IgD-negative memory B cell (primary cell): ENCODE measurements around the gene SETMAR. TPM values are rescaled to one million over a fixed set of nuclear protein-coding genes. Genes with fewer than 3 reads are reported as not detected.

Experiments used
- H3K27ac Mint-ChIP-seq, 3 donors: one replicate each; pipeline ENCODE4 v1.8.0; 2020 to 2022; ENCODE audit warnings: mild to moderate bottlenecking in 3 of 3, mixed read lengths in 3 of 3, moderate library complexity in 1 of 3
- H3K27me3 Mint-ChIP-seq: one replicate; pipeline ENCODE4 v1.8.0; 2021; ENCODE audit warnings: mixed read lengths
- H3K36me3 Mint-ChIP-seq: one replicate; pipeline ENCODE4 v1.8.0; 2020; ENCODE audit warnings: mild to moderate bottlenecking, mixed read lengths
- H3K4me1 Mint-ChIP-seq, 3 donors: one replicate each; pipeline ENCODE4 v1.8.0; 2020 to 2022; ENCODE audit warnings: mixed read lengths in 3 of 3, mild to moderate bottlenecking in 1 of 3
- H3K4me3 Mint-ChIP-seq, 4 donors: one replicate each; pipeline ENCODE4 v1.8.0; 2020 to 2022; ENCODE audit warnings: mild to moderate bottlenecking in 4 of 4, mixed read lengths in 4 of 4, moderate library complexity in 3 of 4
- H3K9me3 Mint-ChIP-seq, 3 donors: one replicate each; pipeline ENCODE4 v1.8.0; 2020 to 2021; ENCODE audit warnings: mixed read lengths in 3 of 3, mild to moderate bottlenecking in 1 of 3
- polyA plus RNA-seq: library from polyadenylated mRNA; unstranded; fragments of 300-500 nt; fragmentation: Illumina TruSeq; gene quantifications from one replicate; pipeline ENCODE4 v1.2.3, GENCODE V29; 2021

The SETMAR gene
- polyA plus RNA-seq, 1 donor from 2014 or later = 8.8 TPM

- no peaks in the 10 kb centered on the region for H3K9me3 Mint-ChIP-seq
- H3K36me3 Mint-ChIP-seq = peaks cover 4% of the 10 kb centered on the region
- H3K4me1 Mint-ChIP-seq = peaks cover 2 to 7% (median 4%) of the 10 kb centered on the region in 3 donors
- H3K4me3 Mint-ChIP-seq = no peak overlapping the region
- H3K27ac Mint-ChIP-seq = no peak overlapping the region
- no peaks in the 10 kb centered on the region for H3K27me3 Mint-ChIP-seq
These were observed 52.4 kb downstream of the SETMAR start for GRCh38 chr3:4355401-4356219.

DNA sequence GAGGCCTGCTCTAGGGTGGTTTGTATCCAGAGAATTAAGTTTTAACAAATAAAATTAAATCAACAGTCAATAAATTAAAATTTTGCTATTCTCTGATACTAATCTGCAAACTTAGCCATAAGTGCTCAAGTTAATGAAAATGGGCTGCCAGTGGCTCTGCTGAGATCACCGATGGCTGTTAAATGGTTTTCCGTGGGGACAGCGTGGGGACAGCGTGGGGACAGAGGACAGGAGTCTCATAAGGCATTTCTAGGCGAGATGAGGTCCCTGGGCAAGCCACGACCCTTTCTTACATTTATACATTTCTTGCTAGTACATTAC is 53.0 kb downstream of the SETMAR start:
- Mint-ChIP-seq H3K4me3 (no peak overlapping the region), H3K36me3 (peaks cover 2% of the 10 kb centered on the region), H3K27me3 (no peaks in the 10 kb centered on the region), H3K4me1 (peaks cover 0 to 2% (median 0%) of the 10 kb centered on the region in 3 donors), H3K9me3 (no peaks in the 10 kb centered on the region), H3K27ac (no peak overlapping the region)

DNA sequence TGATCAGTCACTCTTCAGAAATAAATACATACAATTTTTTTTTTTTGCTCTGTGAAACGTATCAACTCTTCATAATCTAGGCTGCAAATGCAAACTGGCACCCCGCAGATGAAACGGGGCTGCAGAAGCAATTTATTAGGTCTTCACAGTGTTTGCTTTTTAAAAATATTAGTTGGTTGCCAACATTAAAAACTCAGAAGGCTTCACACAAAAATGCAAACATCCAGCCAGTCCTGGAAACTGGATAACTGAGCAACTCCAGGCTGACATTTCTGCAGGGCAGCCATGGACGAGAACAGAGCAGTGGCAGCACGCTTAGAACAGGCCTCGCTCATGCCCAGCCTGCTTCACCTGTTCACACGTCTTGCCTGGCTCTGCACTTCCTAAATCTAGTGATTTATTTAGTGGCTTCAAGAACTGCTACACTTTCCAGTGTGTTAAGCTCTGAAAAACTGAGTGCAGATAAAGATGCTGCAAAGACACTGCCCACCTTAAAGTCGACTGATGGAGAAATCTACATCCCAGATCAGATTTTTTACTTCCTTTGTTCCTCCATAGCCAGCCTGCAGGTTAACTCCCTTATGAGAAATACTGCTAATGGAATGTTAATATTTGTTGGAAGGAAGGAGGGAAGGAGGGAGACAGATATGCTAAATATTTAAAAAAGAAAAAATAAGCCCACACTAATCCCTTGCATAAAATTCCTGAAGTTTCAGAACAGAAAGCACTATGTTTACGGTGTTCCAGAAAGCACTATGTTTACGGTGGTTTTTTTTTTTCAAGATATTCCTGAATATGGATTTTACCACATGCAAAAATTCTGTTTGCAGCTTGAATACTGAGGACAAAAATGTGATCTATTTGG is 53.6 kb downstream of the SETMAR start:
- H3K4me1 Mint-ChIP-seq = no peaks in the 10 kb centered on the region
- H3K36me3 Mint-ChIP-seq = peaks cover 6% of the 10 kb centered on the region
- H3K27me3 Mint-ChIP-seq = no peaks in the 10 kb centered on the region
- no peak overlapping the region for H3K27ac Mint-ChIP-seq
- no peak overlapping the region for H3K4me3 Mint-ChIP-seq
- no peaks in the 10 kb centered on the region for H3K9me3 Mint-ChIP-seq

- no peak overlapping the region for H3K4me3 Mint-ChIP-seq
- no peaks in the 10 kb centered on the region for H3K9me3 Mint-ChIP-seq
- no peaks in the 10 kb centered on the region for H3K4me1 Mint-ChIP-seq
- H3K27me3 Mint-ChIP-seq = no peaks in the 10 kb centered on the region
- no peak overlapping the region for H3K27ac Mint-ChIP-seq
- H3K36me3 Mint-ChIP-seq = peaks cover 9% of the 10 kb centered on the region
These were observed 55.1 kb downstream of the SETMAR start for GRCh38 chr3:4358273-4358672.

DNA sequence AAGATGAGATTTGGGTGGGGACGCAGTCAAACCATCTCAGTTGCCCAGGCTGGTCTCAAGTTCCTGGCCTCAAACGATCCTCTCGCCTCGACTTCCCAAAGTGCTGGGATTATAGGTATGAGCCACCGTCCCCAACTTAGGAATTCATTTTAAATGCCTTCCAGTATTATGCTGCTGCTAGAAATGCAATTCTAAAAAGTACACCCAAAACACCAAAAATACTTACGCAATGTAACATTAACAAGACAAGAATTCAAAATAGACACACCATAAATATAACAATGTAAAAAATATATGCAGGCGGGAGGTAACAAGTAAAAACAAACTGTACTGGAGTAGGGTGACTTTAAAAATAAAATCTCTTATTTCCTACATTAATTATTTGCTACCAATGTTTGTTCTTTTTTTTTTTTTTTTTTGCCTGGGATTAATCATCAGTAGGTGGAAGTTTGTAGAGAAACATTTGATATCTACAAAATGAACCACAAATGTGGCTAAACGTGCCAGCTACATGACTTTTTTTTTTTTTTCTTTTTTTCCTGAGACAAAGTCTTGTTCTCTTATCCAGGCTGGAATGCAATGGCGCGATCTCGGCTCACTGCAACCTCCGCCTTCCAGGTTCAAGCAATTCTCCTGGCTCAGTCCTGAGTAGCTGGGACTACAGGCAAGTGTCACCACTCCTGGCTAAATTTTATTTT is 56.8 kb downstream of the SETMAR start:
- H3K36me3 Mint-ChIP-seq = peaks cover 7% of the 10 kb centered on the region
- H3K27me3 Mint-ChIP-seq = no peaks in the 10 kb centered on the region
- H3K9me3 Mint-ChIP-seq = no peaks in the 10 kb centered on the region
- peak overlapping the region in 1 of 3 donors; percentile 76 for H3K27ac Mint-ChIP-seq
- H3K4me3 Mint-ChIP-seq = no peak overlapping the region
- no peaks in the 10 kb centered on the region for H3K4me1 Mint-ChIP-seq

DNA sequence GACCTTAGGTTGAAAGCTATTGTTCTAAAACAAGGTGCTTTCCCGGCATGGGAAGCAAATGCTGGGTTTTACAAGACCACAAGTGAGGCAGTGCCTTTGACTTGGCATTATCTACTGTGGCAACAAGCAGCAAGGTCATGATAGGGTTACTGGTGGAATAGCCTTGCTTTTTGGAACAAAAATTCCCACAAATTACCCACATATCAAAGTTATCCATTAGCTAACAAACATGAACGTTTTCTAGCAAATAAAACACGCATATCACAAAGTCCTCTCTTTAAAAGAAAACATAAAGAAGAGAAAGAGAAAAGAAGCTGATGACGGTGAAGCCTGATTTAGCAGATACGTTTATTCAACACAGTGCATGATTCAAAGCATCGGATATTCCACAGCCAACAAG is 57.6 kb downstream of the SETMAR start:
- Mint-ChIP-seq H3K36me3 (peaks cover 7% of the 10 kb centered on the region), H3K9me3 (no peaks in the 10 kb centered on the region), H3K27me3 (no peaks in the 10 kb centered on the region), H3K4me1 (no peaks in the 10 kb centered on the region), H3K27ac (no peak overlapping the region), H3K4me3 (no peak overlapping the region)

DNA sequence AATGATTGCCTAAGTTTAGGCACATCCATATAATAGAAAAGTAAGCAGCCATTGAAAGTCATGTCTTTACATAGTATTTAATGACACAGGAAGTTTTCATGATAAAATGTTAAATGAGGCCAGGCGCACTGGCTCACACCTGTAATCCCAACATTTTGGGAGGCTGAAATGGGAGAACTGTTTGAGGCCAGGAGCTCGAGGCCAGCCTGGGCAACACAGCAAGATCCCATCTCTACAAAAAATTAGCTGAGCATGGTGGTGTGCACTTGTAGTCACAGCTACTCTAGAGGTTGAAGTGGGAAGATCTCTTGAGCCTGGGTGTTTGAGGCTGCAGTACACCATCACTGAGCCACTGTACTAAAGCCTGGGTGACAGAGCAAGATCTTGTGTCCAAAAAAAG is 59.4 kb downstream of the SETMAR start:
- Mint-ChIP-seq H3K4me3 (no peak overlapping the region), H3K27ac (no peak overlapping the region), H3K4me1 (no peaks in the 10 kb centered on the region), H3K27me3 (no peaks in the 10 kb centered on the region), H3K36me3 (peaks cover 7% of the 10 kb centered on the region), H3K9me3 (no peaks in the 10 kb centered on the region)

Other genes starting within 250 kb of the SETMAR start
- gene SUMF1, start 163.9 kb downstream of the SETMAR start, polyA plus RNA-seq = 23.0 TPM
- 38.3 TPM for gene ITPR1, start 190.0 kb downstream of the SETMAR start, polyA plus RNA-seq